GM19351 (cell line): Measurements from ENCODE around the gene FZD1.
"Not testable (repeated sequence)": the region's sequence is repeated elsewhere in the genome, so short reads cannot be mapped to it uniquely, and the experiment has no call there.

ENCODE experiments used
- ATAC-seq: cut with Tn5 transposase; IDR thresholded peaks from one replicate; pipeline ENCODE4 v1.9.1; 2021; ENCODE audit warnings: mild to moderate bottlenecking, moderate library complexity; ENCODE audit not compliant: unreplicated experiment

FZD1 gene

GRCh38 chr7:91294639-91295220 lies 30.5 kb downstream of the FZD1 start:
- no peak for ATAC-seq

DNA sequence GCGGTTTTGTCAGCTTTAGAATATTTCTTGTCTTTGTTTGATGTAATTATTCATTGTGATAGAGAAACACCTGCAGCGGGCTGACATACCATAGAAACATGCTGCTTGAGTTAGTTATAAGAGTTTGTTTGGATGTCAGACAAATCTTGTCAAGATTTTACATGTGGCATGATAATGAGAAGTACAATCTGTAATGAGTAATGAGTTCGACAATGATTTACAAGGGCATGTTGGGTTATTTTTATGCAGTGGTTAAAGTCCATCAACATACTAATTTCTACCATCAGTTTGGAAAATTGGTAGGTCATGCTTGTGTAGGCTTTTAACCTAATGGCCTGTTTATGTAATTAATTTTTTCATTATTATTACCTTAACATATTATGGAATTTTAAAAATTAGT lies 31.3 kb downstream of the FZD1 start:
- no peak for ATAC-seq

- no peak for ATAC-seq
Observed at GRCh38 chr7:91297939-91298338, 33.7 kb downstream of the FZD1 start.

GRCh38 chr7:91299952-91300775 lies 35.9 kb downstream of the FZD1 start:
- no peak for ATAC-seq

GRCh38 chr7:91302794-91303193 lies 38.6 kb downstream of the FZD1 start:
- ATAC-seq = no peak

- no peak for ATAC-seq
Observed at GRCh38 chr7:91306266-91306665, 42.0 kb downstream of the FZD1 start.

GRCh38 chr7:91307467-91307866 lies 43.2 kb downstream of the FZD1 start:
- ATAC-seq = no peak

GRCh38 chr7:91308191-91308590 lies 44.0 kb downstream of the FZD1 start:
- not testable (repeated sequence) for ATAC-seq

DNA sequence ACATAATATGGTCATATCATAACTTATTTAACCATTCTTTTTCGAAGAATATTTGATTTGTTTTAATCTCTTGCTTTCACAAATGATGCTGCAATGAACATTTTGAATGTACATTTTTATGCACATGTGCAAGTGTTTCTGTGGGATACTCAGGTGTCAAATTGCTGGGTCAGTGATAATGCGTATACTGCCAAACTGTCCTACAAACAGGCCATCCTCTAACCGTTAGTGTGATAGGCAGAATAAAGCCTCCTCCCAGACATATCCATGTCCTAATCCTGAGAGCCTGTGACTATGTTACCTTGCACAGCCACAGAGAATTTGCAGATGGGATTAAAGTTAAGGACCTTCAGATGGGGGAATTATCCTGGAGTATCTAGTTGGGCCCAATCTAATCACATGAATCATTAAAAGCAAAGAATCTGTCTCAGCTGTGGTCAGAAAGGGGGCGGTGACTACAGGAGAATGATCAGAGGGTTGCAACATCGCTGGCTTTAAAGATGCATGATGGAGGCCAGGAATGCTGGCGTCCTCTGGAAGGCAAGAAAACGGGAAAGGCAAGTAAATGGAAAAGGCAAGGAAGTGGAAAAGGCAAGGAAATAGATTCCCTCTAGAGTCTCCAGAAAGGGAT lies 46.7 kb downstream of the FZD1 start:
- no peak for ATAC-seq

- ATAC-seq = no peak
Observed at GRCh38 chr7:91311839-91312238, 47.6 kb downstream of the FZD1 start.

GRCh38 chr7:91313113-91313512 lies 48.9 kb downstream of the FZD1 start:
- no peak for ATAC-seq

DNA sequence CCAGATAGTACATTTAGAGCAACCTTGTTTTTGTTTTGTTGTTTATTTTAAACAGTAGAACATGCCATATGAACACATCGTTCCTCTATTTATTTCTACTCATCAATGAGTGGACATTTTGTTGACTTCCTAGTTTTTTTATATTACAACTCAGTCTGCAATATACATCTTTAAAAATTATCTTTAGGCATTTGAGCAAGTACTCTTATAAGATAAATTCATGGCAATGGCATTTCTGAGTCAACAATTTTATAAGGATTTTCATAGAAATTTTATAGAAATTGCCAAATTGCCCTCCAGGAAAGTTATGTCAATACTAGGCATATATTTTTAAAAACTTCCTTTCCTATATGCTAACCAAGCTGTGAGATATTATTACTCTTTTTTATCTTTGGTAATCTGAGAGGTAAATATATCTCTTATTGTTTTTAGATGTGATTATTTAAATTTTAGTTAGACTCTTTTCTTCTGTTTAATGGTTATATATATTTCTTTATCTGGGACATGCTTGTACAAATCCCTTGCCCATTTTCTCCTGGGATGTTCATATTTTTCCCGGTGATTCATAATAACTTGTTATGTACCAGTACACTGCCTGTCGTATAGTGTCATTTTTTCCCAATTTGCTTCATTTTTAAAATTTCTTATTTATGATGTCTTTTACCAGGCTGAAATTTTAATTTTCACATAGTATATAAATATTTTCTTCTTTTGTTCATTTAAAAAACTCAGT lies 50.5 kb downstream of the FZD1 start:
- ATAC-seq = no peak

- ATAC-seq = no peak
Observed at GRCh38 chr7:91316426-91316825, 52.2 kb downstream of the FZD1 start.

DNA sequence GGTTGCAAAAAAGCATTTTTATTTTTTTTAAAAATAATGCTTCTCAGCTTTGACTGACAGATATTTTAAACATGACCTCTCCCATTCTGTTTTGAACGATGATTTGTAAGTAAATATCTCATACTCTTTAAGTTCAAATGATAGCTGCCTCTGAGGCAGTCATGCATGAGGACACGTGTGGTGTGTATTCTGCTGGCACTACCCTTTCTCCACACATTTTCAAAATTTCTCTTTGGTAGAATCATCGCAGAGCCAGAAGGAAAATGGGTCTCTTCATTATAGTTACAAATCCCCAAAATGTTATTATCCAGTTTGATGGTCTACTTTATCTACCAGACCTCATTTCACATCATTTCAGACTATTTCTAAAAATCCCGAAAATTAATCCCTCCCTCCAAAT lies 55.1 kb downstream of the FZD1 start:
- no peak for ATAC-seq

- ATAC-seq = no peak
Observed at GRCh38 chr7:91320366-91321078, 56.3 kb downstream of the FZD1 start.
